ENCODE data around the gene PACSIN1. TPM values are rescaled to one million over a fixed set of nuclear protein-coding genes. Genes with fewer than 3 reads are reported as not detected.

PACSIN1 gene
- total RNA-seq, 3 donors from 2014 or later (not counting 1 experiment from before 2014, with no cell fraction given): 2.2 to 6.6 (median 3.9) TPM

- Histone ChIP-seq H3K27me3 (ENCODE audit: control insufficient read depth, insufficient read depth, low read length) (no peaks in the 10 kb centered on the region), H3K4me1 (ENCODE audit: control insufficient read depth, insufficient read depth, low read length) (no peaks in the 10 kb centered on the region), H3K36me3 (ENCODE audit: control insufficient read depth, insufficient read depth, low read length) (no peaks in the 10 kb centered on the region), H3K4me3 (ENCODE audit: low read length) (no peak overlapping the region), H3K27ac (ENCODE audit: low read length) (no peak overlapping the region), H3K9me3 (ENCODE audit: control insufficient read depth, insufficient read depth, low read length) (no peaks in the 10 kb centered on the region)
- Mint-ChIP-seq H3K36me3 (no peaks in the 10 kb centered on the region), H3K27me3 (ENCODE audit: low read depth in 2 of 2) (no peaks in the 10 kb centered on the region), H3K4me1 (no peaks in the 10 kb centered on the region), H3K9me3 (no peaks in the 10 kb centered on the region), H3K4me3 (no peak overlapping the region), H3K27ac (no peak overlapping the region)
- ATAC-seq (no peak), DNase-seq (no peak)
- TF ChIP-seq, protein P1, sequence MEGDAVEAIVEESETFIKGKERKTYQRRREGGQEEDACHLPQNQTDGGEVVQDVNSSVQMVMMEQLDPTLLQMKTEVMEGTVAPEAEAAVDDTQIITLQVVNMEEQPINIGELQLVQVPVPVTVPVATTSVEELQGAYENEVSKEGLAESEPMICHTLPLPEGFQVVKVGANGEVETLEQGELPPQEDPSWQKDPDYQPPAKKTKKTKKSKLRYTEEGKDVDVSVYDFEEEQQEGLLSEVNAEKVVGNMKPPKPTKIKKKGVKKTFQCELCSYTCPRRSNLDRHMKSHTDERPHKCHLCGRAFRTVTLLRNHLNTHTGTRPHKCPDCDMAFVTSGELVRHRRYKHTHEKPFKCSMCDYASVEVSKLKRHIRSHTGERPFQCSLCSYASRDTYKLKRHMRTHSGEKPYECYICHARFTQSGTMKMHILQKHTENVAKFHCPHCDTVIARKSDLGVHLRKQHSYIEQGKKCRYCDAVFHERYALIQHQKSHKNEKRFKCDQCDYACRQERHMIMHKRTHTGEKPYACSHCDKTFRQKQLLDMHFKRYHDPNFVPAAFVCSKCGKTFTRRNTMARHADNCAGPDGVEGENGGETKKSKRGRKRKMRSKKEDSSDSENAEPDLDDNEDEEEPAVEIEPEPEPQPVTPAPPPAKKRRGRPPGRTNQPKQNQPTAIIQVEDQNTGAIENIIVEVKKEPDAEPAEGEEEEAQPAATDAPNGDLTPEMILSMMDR (IDR thresholded peaks at IDR 0.05): no peak
- WGBS (ENCODE audit: insufficient coverage): 72% methylated on average over 9 of the region's 9 CpGs
- intact Hi-C loops (cut with micrococcal nuclease): no loop called here
These were observed 30.3 kb downstream of the PACSIN1 start for GRCh38 chr6:34496103-34496685.

DNA sequence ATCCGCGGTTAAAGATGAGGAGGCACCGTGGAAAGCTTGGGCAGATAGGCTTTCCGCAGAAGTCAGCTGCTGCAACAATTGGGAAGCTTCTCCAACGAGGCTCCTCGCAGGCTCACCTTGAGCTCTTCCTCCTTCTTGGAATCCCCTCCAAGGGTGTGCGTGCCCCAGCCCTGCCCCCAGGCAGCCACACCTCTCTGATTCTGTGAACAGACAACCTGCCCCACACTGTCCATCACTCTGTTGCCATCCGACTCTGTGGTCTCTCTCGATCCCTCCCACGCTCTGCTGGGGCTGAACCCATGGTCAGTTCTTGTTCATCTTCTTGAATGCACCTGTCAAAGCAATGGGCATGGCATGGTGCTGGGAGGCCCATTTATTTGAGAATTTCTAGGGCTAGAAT is 31.5 kb downstream of the PACSIN1 start:
- 88% methylated on average over 10 of the region's 10 CpGs for WGBS (ENCODE audit: insufficient coverage)
- no peaks in the 10 kb centered on the region for H3K9me3 Mint-ChIP-seq
- DNase-seq (no peak), ATAC-seq (no peak)
- TF ChIP-seq, protein P1 (IDR thresholded peaks at IDR 0.05): no peak
- H3K4me1 Mint-ChIP-seq: no peaks in the 10 kb centered on the region
- Histone ChIP-seq H3K36me3 (ENCODE audit: control insufficient read depth, insufficient read depth, low read length) (no peaks in the 10 kb centered on the region), H3K4me3 (ENCODE audit: low read length) (no peak overlapping the region), H3K27me3 (ENCODE audit: control insufficient read depth, insufficient read depth, low read length) (no peaks in the 10 kb centered on the region), H3K9me3 (ENCODE audit: control insufficient read depth, insufficient read depth, low read length) (no peaks in the 10 kb centered on the region), H3K27ac (ENCODE audit: low read length) (no peak overlapping the region), H3K4me1 (ENCODE audit: control insufficient read depth, insufficient read depth, low read length) (no peaks in the 10 kb centered on the region)
- H3K27me3 Mint-ChIP-seq (ENCODE audit: low read depth in 2 of 2): no peaks in the 10 kb centered on the region
- no peak overlapping the region for H3K27ac Mint-ChIP-seq
- intact Hi-C loops (cut with micrococcal nuclease): no loop called here
- no peak overlapping the region for H3K4me3 Mint-ChIP-seq
- no peaks in the 10 kb centered on the region for H3K36me3 Mint-ChIP-seq

DNA sequence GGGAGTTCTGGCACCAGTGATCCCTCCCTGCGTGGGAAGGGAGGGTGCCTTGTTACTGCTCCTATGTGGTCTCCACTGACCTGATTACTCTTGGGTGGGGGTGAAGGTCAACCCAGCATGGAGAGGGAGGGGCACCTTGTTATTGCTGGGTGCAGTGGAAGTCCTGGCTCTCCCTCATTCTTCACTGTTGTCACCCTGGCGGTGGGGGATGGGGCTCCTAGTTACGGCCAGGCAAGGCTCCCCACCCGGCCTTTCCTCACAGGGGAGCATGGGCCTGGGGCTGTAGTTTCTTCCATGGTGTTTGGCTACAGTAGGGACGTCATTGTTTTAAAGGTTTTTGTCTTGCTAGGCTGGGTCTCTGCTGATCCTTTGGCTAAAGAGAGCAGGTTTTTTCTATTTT is 40.8 kb downstream of the PACSIN1 start:
- no peaks in the 10 kb centered on the region for H3K36me3 ChIP-seq (ENCODE audit: control insufficient read depth, insufficient read depth, low read length)
- DNase-seq (no peak), ATAC-seq (no peak)
- intact Hi-C loops (cut with micrococcal nuclease): no loop called here
- no peak overlapping the region for H3K4me3 ChIP-seq (ENCODE audit: low read length)
- Mint-ChIP-seq H3K27ac (no peak overlapping the region), H3K36me3 (no peaks in the 10 kb centered on the region), H3K4me1 (no peaks in the 10 kb centered on the region), H3K4me3 (no peak overlapping the region), H3K27me3 (ENCODE audit: low read depth in 2 of 2) (peaks cover 7 to 8% of the 10 kb centered on the region in 2 donors), H3K9me3 (peaks cover 2 to 6% of the 10 kb centered on the region in 2 donors)
- WGBS (ENCODE audit: insufficient coverage): 94% methylated on average over 5 of the region's 5 CpGs
- no peaks in the 10 kb centered on the region for H3K27me3 ChIP-seq (ENCODE audit: control insufficient read depth, insufficient read depth, low read length)
- H3K4me1 ChIP-seq (ENCODE audit: control insufficient read depth, insufficient read depth, low read length): no peaks in the 10 kb centered on the region
- TF ChIP-seq, protein P1 (IDR thresholded peaks at IDR 0.05): no peak
- no peaks in the 10 kb centered on the region for H3K9me3 ChIP-seq (ENCODE audit: control insufficient read depth, insufficient read depth, low read length)
- H3K27ac ChIP-seq (ENCODE audit: low read length): no peak overlapping the region

DNA sequence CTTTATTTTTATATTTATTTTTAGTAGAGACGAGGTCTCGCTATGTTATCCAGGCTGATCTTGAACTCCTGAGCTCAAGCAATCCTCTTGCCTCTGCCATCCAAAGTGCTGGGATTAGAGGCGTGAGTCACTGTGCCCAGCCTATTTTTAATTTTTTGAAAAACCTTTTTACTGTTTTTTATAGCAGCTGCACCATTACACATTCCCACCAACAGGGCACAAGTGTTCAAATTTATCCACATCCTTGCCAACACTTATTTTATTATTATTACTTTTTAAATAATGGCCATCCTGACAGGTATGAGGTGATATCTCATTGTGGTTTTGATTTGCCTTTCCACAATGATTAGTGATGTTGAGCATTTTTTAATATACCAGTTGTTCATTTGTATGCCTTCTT is 42.5 kb downstream of the PACSIN1 start:
- no peak for ATAC-seq
- no peak overlapping the region for H3K4me3 ChIP-seq (ENCODE audit: low read length)
- TF ChIP-seq, protein P1 (IDR thresholded peaks at IDR 0.05): no peak
- H3K9me3 ChIP-seq (ENCODE audit: control insufficient read depth, insufficient read depth, low read length): no peaks in the 10 kb centered on the region
- Mint-ChIP-seq H3K4me3 (no peak overlapping the region), H3K9me3 (peaks cover 2 to 6% of the 10 kb centered on the region in 2 donors), H3K36me3 (no peaks in the 10 kb centered on the region), H3K4me1 (no peaks in the 10 kb centered on the region), H3K27me3 (ENCODE audit: low read depth in 2 of 2) (peaks cover 7 to 8% of the 10 kb centered on the region in 2 donors), H3K27ac (no peak overlapping the region)
- no peaks in the 10 kb centered on the region for H3K4me1 ChIP-seq (ENCODE audit: control insufficient read depth, insufficient read depth, low read length)
- 100% methylated on average over 3 of the region's 3 CpGs for WGBS (ENCODE audit: insufficient coverage)
- no peaks in the 10 kb centered on the region for H3K36me3 ChIP-seq (ENCODE audit: control insufficient read depth, insufficient read depth, low read length)
- no peak for DNase-seq
- intact Hi-C loops (cut with micrococcal nuclease): no loop called here
- no peaks in the 10 kb centered on the region for H3K27me3 ChIP-seq (ENCODE audit: control insufficient read depth, insufficient read depth, low read length)
- no peak overlapping the region for H3K27ac ChIP-seq (ENCODE audit: low read length)
